Measurements from ENCODE around the gene MMP23B. TPM values are rescaled to one million over a fixed set of nuclear protein-coding genes. Genes with fewer than 3 reads are reported as not detected.

The MMP23B gene
- total RNA-seq, 1 donor, result 1.6 TPM

Other genes with a start within 250 kb of the MMP23B start
- 96.4 TPM for gene CCNL2, start 232.8 kb upstream of the MMP23B start, total RNA-seq
- 50.6 TPM for gene MRPL20, start 224.9 kb upstream of the MMP23B start, total RNA-seq
- gene ANKRD65, start 210.9 kb upstream of the MMP23B start, total RNA-seq, result 0.54 TPM
- 4.8 TPM for gene VWA1, start 196.5 kb upstream of the MMP23B start, total RNA-seq
- 1.3 TPM for gene ATAD3C, start 182.5 kb upstream of the MMP23B start, total RNA-seq
- gene ATAD3B, start 160.4 kb upstream of the MMP23B start, total RNA-seq, result 15.1 TPM
- 28.8 TPM for gene ATAD3A, start 120.0 kb upstream of the MMP23B start, total RNA-seq
- gene TMEM240, start 91.5 kb upstream of the MMP23B start, total RNA-seq, result 1.1 TPM
- 54.7 TPM for gene SSU72, start 57.3 kb upstream of the MMP23B start, total RNA-seq
- 3.5 TPM for gene FNDC10, start 32.0 kb upstream of the MMP23B start, total RNA-seq
- gene MIB2, start 16.7 kb upstream of the MMP23B start, total RNA-seq, result 56.8 TPM
- gene CDK11B, start 26.8 kb downstream of the MMP23B start, total RNA-seq, result 10.0 TPM
- gene SLC35E2B, start 60.6 kb downstream of the MMP23B start, total RNA-seq, result 61.9 TPM
- 26.9 TPM for gene CDK11A, start 92.2 kb downstream of the MMP23B start, total RNA-seq
- gene NADK, start 146.3 kb downstream of the MMP23B start, total RNA-seq, result 25.9 TPM

Measured in hematopoietic multipotent progenitor cell (in vitro differentiated cells).